Measurements from ENCODE around the gene KLF11. TPM values are rescaled to one million over a fixed set of nuclear protein-coding genes. Genes with fewer than 3 reads are reported as not detected.
A peak's percentile ranks its signal among the peaks of the same experiment; 100 is the strongest.

The KLF11 gene
- polyA plus RNA-seq, 12 donors, result 23.1 to 30.8 (median 25.2) TPM; not detected in 1

DNA sequence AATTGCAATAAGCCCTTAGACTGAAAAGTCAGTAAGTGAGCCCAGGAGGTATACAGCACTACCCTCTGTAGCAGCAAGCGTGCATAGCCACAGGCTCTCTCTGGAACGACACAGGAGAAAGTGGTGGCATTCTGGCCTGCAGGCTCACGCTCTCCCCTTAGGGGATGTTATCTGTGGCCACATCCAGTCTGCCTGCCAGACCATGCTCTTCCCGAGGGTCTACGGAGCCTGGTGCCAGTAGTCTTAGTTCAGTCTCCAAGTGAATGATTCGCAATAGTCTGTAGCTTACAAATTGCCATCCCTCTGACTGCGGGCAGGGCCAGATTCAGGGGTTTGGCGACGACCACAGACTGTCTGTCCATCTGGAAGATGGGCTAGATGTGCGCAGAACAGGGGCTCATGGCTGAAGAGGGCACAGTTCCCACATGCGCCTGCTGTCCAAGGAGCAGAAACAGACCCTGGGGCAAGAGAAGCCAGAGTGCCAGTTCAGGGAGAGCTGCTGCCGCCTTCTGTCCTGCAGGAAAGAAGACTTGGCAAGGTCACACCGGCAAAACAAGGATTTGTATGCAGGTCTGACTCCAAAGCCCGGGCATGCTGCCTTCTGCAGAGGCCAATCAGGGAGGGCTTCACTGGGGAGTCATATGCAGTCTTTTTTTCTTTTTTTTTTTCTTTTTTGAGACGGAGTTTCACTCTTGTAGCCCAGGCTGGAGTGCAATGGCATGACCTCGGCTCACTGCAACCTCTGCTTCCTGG is 3.5 kb upstream of the KLF11 start:
- DNase-seq, result no peak

DNA sequence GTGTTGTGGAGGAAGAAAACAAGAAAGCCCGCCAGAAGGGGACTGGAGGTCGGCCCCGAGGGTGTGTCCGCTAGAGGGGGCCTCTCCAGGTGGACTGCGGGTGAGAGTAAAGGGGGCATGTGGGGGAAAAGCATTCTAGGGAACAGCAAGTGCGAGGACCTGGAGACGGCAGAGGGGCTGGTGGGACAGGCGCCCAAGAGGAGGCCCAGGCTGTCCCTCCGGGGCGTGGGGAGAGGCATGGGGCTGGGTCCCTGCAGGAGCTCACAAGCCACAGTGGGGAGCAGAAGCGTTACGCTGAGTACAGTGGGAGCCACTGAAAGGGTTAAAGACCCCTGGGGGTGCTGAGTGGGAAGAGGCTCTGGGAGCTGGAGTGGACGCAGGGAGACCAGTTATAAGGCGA is 1.6 kb upstream of the KLF11 start:
- no peak for DNase-seq

DNA sequence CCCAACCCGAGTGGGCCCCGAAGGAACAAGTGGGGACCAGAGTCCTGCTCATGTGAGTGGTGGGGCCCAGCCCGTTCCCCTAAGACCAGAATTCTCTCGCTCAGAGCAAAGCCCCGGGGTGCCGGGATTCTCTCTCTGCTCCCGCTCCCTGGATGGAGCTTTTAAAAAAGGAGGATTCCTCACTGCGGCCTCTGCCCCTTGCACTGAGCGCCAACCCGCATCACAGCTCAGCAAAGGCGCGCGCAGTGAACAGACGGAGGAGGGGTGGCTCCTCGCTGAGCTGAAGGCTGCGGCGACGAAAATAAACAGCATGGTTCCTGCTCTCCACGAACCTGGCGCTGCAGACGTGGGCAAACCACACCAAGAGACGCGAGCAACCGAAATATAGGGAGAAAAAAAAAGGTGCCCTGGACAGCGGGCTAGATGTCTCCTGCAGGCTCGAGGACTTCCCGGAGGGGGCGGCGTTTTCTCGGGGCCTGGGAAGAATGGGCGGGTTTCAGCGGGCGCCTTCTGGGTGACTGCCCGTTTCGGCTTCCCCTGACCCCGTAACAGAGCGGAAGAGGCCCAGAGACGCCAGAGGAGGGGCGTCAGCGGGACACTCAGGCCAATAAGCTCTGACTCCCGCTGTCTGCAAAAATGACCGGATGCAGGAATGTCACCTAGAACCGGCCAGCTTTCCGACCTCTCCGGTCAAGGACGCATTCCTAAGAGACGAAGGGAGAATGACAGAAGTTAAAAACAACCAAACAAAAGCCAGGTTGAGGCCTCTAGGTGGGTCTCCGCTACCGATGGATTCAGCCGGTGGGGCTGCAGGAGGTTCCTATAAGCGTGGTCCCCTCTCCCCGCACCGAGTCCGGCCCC is 819 bp upstream of the KLF11 start:
- DNase-seq, result peak; percentile 82

DNA sequence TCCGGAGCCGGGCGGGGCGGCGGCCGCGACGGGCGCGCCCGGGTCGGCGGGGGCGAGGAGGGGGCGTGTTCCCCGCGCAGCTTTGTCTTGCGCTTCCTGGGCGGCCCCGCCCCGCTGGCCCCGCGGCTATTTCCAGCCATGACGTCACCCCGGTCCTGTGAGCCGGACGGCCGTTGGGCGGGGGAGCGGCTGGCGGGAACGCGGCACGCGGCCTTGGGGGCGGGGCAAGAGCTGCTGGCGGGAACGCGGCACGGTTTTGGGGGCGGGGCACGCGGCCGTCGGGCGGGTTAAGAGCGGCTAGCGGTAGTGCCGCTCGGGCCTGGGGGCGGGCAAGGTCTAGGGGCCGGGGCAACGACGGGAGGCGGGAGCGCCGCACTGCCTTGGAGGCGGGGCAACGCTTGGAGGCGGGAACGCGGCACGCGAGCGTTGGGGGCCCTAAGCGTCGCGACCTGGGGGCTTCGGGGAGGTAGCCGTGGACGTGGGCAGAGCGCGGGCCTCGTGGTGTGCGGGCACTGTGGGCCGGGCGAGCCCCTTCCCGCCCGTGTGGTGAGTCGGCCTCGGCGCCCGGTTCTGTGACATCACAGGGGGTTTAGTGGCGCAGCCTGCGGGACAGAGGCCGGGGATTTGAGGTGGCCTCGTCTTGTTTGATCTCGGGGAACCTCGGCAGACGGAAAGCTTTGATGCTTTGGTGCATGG is 704 bp downstream of the KLF11 start:
- peak; percentile 96 for DNase-seq

DNA sequence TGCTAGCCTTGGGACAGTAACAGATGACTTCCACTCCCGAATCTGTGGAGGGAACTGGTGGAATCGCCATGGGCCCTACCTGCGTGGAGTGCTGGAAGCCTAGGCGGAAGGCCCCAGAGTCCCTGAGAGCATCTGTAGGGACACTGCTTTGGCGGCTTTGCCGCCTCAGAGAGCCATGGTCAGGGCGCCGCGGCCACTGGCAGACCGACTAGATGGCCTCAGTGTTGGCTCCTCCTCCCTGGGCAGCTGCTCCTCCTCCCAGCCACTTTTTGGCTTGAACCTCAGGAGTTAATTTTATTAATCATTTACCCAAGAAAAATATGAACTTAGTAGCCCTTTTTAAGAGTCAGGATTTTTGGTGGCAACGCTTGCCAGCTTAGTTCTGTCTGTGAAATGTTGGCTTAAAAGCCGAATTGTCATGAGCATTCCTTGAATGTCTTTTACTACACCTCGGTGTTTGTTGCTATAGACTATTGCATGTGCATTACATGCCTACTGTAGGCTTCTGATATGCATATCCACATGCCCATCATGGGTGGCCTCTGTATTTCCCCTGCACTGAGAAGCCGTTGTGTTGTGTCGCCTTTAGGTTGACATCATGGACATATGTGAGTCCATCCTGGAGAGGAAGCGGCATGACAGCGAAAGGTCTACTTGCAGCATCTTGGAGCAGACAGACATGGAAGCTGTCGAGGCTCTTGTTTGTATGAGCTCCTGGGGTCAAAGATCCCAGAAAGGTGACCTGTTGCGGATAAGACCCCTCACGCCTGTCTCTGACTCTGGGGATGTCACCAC is 2.4 kb downstream of the KLF11 start:
- DNase-seq, result no peak

DNA sequence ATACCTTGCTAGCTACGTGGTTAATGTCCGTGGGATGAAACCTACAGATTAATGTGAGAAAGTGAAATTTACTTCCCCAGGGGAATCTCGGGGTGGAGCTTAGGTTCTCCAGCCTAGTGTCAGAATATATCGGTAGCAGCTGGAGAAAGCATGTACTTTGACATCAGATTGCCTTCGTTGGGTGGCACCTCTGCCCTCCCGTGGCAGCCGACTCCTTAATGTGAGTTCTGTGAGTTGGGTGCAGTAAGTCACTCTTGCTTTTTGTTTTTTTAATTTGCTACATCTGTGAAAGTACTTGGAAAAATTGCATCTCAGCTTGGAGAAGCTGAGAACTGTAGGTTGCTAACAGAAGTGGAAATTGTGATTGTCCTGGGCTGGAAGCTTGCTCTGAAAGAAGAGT is 3.6 kb downstream of the KLF11 start:
- no peak for DNase-seq

DNA sequence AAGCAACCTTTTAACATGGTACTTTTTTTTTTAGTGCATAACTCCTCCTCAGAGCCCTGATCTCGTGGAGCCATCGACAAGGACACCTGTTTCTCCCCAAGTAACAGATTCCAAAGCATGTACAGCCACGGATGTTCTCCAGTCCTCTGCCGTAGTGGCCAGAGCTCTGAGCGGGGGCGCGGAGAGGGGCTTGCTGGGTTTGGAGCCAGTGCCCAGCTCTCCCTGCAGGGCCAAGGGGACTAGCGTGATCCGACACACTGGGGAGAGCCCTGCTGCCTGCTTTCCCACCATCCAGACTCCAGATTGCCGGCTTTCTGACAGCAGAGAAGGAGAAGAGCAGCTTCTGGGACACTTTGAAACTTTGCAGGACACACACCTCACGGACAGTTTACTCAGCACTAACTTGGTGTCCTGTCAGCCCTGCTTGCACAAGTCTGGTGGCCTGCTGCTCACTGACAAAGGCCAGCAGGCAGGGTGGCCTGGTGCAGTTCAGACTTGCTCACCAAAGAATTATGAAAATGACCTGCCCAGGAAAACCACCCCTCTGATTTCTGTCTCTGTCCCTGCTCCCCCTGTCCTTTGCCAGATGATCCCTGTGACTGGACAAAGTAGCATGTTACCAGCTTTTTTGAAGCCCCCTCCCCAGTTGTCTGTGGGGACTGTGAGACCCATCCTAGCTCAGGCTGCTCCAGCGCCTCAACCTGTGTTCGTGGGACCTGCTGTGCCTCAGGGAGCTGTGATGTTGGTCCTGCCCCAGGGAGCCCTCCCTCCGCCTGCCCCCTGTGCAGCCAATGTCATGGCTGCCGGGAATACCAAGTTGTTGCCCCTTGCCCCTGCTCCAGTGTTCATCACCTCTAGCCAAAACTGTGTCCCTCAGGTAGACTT is 4.5 kb downstream of the KLF11 start:
- DNase-seq, result no peak

DNA sequence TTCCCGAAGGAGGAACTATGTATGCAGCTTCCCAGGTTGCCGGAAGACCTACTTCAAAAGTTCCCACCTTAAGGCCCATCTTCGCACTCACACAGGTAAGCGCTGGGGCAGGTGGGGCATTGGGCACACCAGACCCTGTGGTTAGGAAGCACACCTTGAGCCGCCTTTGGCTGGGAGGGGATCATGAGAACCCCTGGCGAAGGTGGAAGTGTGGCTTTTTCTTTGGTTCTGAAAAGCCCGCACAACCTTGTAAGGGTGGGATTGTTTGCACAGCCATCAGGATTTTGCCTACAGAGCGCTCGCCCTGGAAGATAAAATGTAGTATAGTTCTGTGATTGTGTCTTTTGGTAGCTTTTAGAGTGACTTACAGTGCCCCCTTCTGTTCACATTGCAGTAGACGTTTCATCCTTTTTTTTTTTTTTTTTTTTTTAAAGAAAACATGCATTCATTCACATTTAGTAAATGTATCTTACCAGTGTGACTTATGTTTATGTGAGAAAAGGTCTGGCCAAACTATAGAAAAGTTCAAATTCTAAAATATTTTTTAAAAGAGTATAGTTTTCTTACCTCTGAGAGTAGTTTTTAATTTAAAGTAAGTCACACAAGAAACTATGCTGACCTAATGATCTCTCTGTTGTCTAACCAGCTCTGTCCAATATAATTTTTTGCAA is 5.3 kb downstream of the KLF11 start:
- peak; percentile 66 for DNase-seq

DNA sequence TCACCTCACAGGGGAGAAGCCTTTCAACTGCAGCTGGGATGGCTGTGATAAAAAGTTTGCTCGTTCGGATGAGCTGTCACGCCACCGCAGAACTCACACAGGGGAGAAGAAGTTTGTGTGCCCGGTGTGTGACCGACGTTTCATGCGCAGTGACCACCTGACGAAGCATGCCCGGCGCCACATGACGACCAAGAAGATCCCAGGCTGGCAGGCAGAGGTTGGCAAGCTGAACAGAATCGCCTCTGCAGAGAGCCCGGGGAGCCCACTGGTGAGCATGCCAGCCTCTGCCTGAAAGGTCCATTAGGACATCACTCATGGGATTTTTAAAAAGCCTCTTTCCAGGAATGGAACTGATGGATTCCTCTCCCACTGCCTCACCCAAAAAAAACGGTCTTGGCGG is 8.9 kb downstream of the KLF11 start:
- DNase-seq, result no peak

DNA sequence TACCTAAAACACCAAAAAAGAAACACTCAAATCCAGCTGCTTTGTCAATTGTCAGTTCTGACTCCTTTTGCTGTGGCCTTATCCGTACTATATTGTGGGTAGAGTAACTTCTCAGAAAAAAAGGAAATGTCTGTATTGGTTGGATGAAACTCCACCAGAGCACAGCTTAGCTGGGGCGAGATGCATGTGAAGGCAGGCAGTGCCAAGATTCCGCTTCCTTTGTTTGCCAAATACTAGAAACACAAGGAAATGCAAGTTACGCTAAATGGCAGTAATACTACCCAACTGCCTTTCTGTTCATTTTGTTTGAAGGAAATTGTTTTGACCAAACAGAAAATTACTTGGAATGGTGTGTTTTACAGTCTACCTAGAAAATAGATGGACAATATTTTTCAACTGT is 10.0 kb downstream of the KLF11 start:
- DNase-seq, result peak; percentile 52

DNA sequence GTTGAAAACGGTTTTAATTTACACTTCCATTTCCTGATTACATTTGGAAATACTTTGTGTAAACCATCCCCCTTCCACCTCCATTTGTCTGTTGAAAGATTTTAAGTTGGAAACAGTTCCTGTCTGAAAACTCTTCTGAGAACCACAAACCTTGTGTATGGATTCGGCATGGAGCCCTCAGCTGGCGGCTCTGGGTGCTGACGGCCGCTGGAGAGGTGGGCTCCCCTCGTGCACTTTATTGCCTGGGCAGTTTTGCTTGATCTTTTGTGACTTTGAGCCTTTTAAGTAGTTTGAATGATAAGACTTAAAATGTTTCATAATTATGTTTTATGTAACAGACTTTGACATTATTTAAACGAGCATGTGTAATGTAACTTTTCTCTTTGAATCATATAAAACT is 11.1 kb downstream of the KLF11 start:
- DNase-seq, result no peak

DNA sequence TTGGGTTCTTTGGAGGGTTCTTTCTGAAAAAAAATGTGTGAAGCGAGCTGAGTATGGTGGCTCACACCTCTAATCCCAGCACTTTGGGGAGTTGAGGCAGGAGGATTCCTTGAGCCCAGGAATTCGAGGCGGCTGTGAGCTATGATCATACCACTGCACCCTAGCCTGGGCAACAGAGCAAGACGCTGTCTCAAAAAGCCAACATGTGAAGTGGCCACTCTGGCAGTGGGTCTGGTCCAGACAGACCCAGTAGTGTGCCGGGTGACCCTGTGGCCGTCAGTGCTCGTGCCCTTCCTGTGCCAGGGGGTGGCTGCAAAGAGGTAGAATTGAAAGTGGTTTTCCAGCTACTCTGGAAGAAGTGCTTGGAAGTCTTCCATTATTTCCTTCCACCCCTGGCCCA is 11.6 kb downstream of the KLF11 start:
- DNase-seq, result no peak

DNA sequence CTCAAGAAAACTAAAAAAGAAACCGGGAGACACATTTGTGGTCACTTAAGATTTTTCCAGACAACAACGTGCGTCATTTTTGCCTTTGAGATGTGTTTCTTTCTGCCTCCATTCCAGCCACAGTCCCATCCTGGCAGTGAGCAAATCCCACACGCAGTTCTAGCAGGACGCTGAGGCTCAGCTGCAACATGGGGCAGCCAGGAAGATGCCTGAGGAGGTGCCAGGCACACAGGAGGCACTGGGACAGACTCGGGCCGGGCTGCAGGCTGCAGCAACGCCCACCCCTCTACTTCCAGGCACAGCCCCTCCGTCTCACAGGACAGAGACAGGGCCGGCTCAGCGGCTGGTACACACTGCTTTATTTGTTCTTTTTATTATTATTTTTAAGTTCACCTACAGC is 13.1 kb downstream of the KLF11 start:
- DNase-seq, result no peak

DNA sequence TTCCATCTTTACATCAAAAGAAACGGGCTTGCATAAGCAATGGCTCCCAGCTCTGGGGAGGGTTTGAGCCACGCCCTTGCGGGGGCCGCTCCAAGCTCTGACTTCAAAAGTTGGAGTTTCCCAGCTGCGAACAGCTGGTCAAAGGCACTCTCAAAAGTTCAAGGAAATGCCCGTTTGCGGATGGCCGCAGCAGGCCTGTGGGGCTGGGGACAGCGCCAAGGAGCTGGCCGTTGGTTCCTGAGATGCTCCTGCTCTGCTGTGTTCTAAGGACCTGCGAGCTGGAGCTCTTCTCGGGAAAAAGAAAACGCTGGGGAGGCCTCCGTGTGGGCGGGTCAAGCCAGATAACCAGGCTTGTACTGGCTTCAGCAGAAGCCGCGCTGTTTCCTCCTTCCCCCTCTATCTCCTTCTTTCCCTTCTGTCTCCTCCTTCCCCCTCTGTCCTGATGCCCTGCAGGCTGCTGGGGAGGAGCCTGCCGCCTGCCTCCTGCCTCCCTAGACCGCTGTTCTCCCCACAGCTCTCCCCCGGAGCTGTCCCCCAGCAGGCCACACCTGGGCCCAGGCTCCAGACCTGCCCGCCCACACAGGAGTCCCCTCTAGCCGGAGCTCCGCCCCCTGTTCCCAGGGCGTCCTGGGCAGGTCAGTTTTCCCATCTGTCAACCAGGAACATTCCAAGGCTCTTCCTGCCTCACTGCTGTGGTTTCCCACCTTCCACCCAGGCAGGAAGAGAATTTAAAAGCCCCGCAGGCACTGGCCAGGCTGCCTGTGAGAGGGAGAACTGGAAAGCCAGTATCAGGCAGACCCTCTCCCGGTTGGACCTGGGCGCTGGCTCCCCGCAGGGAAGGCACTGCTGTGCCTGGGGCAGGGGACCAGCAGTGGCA is 14.1 kb downstream of the KLF11 start:
- peak; percentile 74 for DNase-seq

DNA sequence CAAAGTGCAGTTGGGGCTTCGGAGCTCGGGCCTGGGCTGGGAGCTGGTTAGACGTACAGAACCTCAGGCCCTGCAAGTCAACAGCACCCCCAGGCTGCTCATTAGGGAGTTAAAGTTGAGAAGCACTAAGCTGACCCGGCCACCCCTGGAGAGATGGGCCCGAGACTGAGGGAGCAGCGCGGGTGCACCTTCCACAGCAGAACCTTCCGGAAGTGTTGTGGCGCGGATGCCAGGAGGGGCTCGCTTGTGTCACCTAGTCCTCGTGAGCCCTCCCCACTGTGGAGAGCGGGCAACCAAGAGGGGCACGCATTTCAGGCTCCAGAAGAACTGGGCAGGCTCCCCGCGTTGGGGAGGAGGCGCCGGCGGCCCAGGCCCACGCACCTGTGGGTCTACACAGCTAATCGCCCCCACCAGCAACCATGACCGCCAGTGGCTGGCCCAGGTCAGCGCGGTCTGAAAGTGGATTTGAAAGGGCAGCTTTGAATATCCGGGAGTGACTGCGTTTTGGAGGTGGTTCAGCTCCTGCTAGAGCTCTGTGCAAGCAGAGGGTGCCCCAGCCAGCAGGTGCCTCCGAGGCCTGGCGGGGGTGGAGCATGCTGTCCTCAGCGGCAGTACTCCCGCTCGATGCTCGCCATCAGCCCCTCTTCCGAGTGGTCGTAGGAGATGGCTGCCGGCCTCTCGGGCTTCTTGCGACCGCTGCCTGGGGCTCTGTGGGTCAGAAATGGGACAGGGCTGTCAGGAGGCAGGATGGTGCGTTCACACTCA is 15.1 kb downstream of the KLF11 start:
- no peak for DNase-seq

DNA sequence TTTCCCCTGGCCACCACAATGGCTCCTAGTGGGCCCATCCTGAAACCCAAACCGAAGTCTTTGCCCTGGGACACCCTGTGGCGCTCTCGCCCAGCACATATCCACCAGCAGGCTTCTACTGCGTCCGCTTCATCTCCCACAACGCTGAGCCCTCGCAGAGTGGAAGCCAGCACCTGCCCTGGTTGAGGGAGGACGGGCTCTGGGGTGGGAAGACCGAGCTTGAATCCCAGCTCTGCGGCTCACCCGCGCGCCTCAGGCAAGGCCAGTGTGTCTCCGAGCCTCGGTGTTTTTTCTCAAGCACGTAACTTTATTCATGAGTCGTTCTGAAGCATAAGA is 15.6 kb downstream of the KLF11 start:
- no peak for DNase-seq

DNA sequence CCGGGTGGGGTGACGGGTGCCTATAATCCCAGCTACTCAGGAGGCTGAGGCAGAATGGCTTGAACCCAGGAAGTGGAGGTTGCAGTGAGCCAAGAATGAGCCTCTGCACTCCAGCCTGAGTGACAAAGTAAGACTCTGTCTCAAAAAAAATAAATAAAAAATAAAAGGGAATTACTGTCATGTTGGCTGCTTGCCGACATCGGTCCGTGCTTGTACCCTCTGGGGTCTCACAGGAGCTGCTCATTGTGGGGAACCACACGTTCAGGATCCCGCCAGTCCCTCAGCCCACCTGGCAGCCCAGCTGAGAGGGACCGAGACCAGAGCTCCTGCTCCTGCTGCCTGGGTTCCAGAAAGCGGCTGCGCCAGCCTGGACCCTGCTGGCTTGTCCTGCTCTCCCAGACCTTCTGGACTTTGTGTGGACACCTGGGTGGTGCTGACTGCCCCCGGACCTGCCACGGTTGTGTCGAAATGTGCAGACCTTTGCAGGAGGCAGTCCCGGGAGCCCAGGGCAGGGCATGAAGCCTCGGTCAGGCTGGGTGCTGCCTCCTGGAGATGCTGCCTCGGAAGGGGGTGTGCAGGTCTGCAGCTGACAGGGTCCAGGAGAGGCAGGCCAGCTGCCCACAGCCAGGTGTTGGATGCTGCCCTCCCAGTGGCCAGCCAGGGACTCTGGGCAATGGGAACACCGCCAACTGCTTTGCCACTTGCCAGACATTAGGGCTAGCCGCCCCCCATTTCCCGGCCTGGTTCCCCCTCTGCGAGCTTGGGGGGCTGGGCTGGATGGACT is 16.4 kb downstream of the KLF11 start:
- no peak for DNase-seq

Measured in muscle of arm (tissue), 12 donors.